Measurements from ENCODE around the gene UQCR11.
A peak's percentile ranks its signal among the peaks of the same experiment; 100 is the strongest.

The UQCR11 gene

DNA sequence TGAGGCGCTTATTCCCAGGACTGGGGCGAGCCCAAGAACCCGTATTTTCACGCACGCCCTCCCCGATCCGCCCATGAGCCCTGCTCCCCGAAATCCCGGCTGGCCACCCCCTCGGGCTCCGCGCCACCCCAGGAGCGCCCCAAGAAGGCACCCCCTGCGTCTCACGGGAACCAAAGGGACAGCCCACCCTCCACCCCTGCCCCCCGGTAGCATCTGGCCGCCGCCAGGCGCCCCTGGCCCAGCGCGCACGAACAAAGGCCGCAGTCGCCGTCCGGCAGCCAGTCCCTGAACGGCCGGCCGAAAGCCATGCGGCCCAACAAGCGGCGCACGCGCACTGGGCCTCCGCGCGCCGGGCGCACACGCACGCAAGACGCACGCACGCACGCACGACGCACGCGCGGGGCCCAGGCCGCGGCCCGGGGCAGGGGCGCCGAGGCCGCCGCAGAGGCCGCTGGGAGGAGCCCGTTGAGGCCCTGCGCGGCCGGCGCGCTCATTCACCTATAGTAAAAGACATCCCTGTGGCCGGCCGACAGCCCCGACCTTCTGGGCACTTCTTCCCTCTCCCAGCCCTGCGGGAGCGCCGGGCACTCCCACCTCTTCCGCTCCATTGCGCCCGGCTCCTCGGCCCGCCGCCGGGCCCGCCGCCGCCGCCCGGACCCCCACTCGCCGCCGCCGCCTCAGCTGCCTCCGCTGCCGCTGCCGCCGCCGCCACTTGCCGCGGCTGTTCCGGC is 13.1 kb downstream of the UQCR11 start:
- no peak for FAIRE-seq
- DNase-seq (ENCODE audit: low spot score): peak; percentile 74

- no peak for DNase-seq (ENCODE audit: low spot score)
- FAIRE-seq: no peak
Measured at GRCh38 chr19:1591421-1592023, 13.7 kb downstream of the UQCR11 start.

- DNase-seq (ENCODE audit: low spot score): no peak
- FAIRE-seq: no peak
Measured at GRCh38 chr19:1590641-1591397, 14.4 kb downstream of the UQCR11 start.

DNA sequence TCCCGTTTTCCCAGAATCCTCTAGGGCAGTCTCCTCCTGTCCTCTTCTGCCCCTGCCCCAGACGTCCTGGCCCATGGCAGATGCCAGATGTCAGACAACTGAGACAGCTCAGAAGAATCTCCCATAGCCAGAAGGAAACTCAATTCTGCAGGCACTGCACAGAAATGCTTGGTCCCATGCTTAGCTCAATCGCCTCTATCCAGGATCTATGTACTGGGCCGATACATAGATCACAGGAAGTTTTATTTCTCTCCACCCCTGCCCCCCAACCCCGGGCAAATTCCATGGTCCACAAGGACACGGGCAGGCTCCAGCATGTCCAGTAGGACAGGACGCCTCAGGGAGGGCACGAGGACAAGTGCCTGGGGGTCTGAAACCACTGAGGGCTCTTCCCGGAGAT is 17.4 kb downstream of the UQCR11 start:
- DNase-seq (ENCODE audit: low spot score): no peak
- FAIRE-seq: no peak

- FAIRE-seq (no peak), DNase-seq (ENCODE audit: low spot score) (no peak)
Measured at GRCh38 chr19:1585243-1585580, 20.1 kb downstream of the UQCR11 start.

GRCh38 chr19:1584500-1585242 is 20.6 kb downstream of the UQCR11 start:
- FAIRE-seq (no peak), DNase-seq (ENCODE audit: low spot score) (no peak)

GRCh38 chr19:1582201-1582600 is 23.1 kb downstream of the UQCR11 start:
- DNase-seq (ENCODE audit: low spot score): no peak
- FAIRE-seq: no peak

GRCh38 chr19:1580957-1581356 is 24.3 kb downstream of the UQCR11 start:
- FAIRE-seq: no peak

DNA sequence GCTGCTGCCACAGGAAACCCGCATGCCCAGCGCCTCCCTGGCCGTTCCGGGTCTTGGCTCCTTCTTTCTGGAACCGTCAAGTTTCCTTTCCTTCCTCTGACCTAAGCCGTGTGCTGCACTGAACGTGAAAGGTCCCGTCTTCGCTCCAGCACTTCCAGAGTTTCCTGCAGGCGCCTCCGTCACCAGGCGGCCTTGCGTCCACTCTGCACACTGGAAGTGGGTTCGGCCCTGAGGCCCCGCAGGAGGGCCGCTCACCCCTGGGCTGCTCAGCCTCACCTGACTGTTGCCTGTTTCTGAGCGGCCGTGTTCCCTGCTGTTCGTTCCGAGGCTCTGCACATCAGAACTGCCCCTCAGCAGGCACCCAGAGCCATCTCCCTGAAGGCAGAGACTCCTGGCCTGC is 24.9 kb downstream of the UQCR11 start:
- FAIRE-seq (no peak), DNase-seq (ENCODE audit: low spot score) (no peak)

More at GRCh38 chr19:1580957-1581356, 24.3 kb downstream of the UQCR11 start:
- no peak for DNase-seq (ENCODE audit: low spot score)

- FAIRE-seq: no peak
- DNase-seq (ENCODE audit: low spot score): no peak
Measured at GRCh38 chr19:1579222-1579621, 26.0 kb downstream of the UQCR11 start.

GRCh38 chr19:1577929-1578618 is 27.2 kb downstream of the UQCR11 start:
- DNase-seq (ENCODE audit: low spot score) (no peak), FAIRE-seq (no peak)

GRCh38 chr19:1577090-1577928 is 28.0 kb downstream of the UQCR11 start:
- no peak for FAIRE-seq

GRCh38 chr19:1576242-1577089 is 28.8 kb downstream of the UQCR11 start:
- FAIRE-seq (no peak), DNase-seq (ENCODE audit: low spot score) (no peak)

More at GRCh38 chr19:1577090-1577928, 28.0 kb downstream of the UQCR11 start:
- no peak for DNase-seq (ENCODE audit: low spot score)

DNA sequence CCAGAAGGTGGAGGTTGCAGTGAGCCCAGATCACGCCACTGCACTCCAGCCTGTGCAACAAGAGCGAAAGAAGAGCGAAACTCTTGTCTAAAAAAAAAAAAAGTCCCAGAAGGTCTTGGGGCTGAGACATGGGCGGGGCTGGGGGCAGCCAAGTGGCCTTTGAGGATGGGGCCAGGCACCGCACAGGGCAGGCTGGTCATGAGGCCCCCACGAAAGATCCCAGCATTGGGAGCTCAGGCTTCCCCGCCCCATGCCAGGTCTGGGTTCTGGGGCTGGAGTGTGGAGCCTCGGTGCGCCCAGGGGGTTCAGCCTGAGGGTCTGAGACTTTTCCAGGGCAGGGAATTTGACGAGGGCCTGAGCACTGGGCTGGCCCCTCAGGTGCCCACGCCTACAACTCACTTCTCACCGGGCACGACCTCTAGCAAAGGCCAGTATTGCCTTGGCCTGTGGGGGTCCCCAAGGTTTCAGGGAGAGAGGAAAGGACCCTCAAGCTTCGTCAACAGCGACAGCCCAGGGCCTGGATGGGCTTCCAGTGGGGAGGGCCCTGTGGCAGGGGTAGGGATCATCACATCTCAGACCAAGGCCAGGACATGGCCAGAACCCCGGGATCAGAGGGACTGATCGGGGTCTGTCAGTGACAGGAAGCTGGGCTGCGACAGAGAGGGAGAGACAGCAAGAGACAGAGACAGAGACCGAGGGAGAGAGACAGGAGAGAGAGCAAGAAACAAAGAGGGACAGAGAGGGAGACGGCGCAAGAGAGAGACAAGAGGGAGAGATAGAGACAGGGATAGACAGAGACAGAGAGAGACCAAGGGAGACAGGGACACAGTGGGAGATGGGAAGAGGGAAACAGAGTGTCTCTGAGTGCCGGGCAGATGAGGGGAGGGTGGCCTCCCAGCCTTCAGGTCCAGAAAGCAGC is 29.7 kb downstream of the UQCR11 start:
- DNase-seq (ENCODE audit: low spot score) (no peak), FAIRE-seq (no peak)

GRCh38 chr19:1574354-1575136 is 30.7 kb downstream of the UQCR11 start:
- FAIRE-seq: no peak
- DNase-seq (ENCODE audit: low spot score): no peak

DNA sequence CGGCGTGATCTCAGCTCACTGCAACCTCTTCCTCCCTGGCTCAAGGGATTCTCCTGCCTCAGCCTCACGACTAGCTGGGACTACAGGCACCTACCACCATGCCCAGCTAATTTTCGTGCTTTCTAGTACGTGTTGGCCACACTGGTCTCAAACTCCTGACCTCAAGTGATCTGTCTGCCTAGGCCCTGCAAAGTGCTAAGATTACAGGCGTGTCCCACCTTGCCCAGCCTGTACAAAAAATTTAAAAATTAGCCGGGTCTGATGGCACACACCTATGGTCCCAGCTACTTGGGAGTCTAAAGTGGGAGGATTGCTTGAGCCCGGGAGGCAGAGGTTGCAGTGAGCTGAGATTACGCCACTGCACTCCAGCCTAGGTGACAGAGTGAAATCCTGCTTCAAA is 32.5 kb downstream of the UQCR11 start:
- FAIRE-seq (no peak), DNase-seq (ENCODE audit: low spot score) (no peak)

- DNase-seq (ENCODE audit: low spot score): no peak
- no peak for FAIRE-seq
Measured at GRCh38 chr19:1571358-1571757, 33.9 kb downstream of the UQCR11 start.

GRCh38 chr19:1570836-1571235 is 34.4 kb downstream of the UQCR11 start:
- DNase-seq (ENCODE audit: low spot score) (no peak), FAIRE-seq (no peak)
